LNCAP (cell line): ENCODE results near the gene LRP1B.
A peak's percentile ranks its signal among the peaks of the same experiment; 100 is the strongest.

Experiments
- TF ChIP-seq, protein P1 (sequence below): fragments of 450-650 bp; IDR thresholded peaks from 2 replicates; pipeline ENCODE4 v1.5.1; 2017; ENCODE audit warnings: mild to moderate bottlenecking

LRP1B gene

GRCh38 chr2:140876015-140876414, 1254.8 kb downstream of the LRP1B start:
- TF ChIP-seq, protein P1, sequence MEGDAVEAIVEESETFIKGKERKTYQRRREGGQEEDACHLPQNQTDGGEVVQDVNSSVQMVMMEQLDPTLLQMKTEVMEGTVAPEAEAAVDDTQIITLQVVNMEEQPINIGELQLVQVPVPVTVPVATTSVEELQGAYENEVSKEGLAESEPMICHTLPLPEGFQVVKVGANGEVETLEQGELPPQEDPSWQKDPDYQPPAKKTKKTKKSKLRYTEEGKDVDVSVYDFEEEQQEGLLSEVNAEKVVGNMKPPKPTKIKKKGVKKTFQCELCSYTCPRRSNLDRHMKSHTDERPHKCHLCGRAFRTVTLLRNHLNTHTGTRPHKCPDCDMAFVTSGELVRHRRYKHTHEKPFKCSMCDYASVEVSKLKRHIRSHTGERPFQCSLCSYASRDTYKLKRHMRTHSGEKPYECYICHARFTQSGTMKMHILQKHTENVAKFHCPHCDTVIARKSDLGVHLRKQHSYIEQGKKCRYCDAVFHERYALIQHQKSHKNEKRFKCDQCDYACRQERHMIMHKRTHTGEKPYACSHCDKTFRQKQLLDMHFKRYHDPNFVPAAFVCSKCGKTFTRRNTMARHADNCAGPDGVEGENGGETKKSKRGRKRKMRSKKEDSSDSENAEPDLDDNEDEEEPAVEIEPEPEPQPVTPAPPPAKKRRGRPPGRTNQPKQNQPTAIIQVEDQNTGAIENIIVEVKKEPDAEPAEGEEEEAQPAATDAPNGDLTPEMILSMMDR = no peak

DNA sequence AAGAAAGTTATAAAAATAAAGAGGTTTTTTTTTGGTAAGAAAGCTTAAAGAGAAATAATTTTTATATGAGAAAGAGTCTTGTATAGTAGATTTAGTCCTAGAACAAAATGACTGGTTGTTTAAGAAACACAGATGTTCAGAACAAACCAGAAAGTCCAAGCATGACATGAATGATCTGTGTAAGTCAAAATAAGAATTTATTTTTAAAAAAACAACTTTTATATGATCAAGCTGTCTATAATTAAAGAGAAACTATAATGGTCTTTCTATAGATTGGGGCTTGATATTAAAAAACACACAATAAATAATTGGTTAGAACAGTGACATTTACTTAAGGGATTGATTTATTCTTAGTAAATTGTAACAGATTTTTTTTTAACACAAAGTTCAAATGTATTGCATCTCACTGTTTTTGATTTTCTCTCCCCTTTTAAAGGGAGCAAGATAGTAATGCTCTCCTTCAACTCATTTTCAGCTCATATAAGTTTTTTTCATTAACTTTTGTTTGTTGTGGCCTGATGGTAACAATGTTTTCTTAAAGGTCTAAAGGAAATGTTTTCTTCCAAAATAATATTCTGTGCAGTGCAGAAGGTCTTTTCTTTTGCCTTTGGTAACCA, 1256.8 kb downstream of the LRP1B start:
- TF ChIP-seq, protein P1 = no peak

- TF ChIP-seq, protein P1 = no peak
Observed at GRCh38 chr2:140869925-140870324, 1260.9 kb downstream of the LRP1B start.

DNA sequence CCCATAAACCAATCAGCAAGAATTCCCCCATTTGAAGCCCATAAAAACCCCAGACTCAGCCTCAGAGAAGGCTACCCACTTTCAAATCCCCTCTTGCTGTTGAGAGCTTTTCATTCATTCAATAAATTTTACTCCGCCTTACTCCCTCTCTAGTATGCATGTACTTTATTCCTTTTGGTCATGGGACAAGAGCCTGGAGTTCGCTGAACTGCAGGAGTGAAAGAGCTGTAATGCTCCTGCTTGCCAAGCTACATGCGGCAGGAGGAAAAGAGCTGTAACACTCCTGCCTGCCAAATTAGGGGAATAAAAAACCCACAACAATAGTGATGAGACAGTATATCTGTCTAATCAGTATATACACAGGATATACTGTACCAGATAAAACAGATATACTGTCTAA, 1261.7 kb downstream of the LRP1B start:
- TF ChIP-seq, protein P1 = no peak

DNA sequence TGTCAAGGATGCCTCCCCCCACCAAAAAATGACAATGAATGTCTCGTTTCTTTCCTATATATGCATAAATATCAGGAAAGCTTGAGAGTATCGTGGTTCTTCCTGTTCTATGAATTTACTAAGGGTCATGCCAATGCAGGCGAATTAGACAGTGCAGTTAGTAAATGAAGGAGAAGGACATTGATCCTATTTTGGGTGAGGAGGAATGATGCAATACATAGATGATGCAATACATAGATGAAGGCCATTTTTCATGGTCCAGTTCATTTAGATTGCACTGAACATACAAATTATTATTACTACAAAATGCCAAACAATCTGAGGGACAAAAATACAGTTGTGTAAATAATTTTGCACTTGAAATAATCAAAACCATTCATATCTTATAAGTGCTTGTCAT, 1265.0 kb downstream of the LRP1B start:
- TF ChIP-seq, protein P1 = no peak

DNA sequence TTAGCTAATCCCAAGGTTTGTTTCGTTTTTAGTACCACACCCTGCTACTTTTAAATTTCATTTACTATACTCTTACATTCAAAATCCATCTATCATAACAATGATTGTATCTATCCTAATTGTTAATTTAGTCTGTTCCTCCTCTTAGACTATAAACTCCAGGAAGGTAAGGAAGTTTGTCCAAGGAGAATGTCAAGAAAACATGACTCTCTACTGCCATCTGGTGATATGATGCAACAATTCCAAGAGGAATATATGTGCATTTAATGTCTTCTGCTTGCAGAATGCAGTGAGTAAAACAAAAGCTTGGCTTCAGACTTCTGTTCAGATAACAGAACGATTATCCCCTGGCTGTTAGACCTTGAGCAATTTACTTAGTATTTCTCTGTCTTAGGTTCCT, 1267.1 kb downstream of the LRP1B start:
- TF ChIP-seq, protein P1 = peak; percentile 47; the same call in 1 of the 2 replicates

DNA sequence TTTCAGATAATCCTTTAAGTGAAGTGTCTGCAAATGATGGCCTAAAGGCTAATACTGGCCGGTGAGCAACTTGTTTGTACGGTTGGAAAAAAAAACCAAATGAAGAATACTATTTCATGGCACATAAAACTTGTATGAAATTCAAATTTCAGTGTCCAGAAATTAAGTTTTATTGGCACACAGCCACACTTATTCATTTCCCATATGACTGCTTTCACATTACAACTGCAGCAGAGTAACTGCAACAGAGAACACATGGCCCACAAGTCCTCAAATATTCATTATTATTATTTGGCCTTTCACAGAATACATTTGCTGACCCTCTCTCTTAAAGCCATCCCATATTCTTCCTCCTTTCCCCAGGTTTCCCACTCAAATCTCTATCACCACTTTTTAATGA, 1268.6 kb downstream of the LRP1B start:
- TF ChIP-seq, protein P1 = no peak

GRCh38 chr2:140861666-140862065, 1269.2 kb downstream of the LRP1B start:
- TF ChIP-seq, protein P1 = no peak
